Neuron (in vitro differentiated cells): Measurements from ENCODE around the gene NEK2.
"Not testable (repeated sequence)": the region's sequence is repeated elsewhere in the genome, so short reads cannot be mapped to it uniquely, and the experiment has no call there.

Source experiments
- H2AFZ ChIP-seq: one replicate; pipeline ENCODE4 v1.6.1; 2013; ENCODE audit warnings: low read depth, mild to moderate bottlenecking, inconsistent platforms, low read length, moderate library complexity
- H3K27me3 ChIP-seq: one replicate; pipeline ENCODE4 v1.6.1; 2013; ENCODE audit warnings: low read length; ENCODE audit not compliant: insufficient read depth
- H3K36me3 ChIP-seq: one replicate; pipeline ENCODE4 v1.6.1; 2013; ENCODE audit warnings: low read length; ENCODE audit not compliant: insufficient read depth
- H3K4me1 ChIP-seq: one replicate; pipeline ENCODE4 v1.6.1; 2013; ENCODE audit warnings: low read length; ENCODE audit not compliant: insufficient read depth
- H3K4me3 ChIP-seq: 2 replicates; pipeline ENCODE4 v1.5.1; 2013; ENCODE audit warnings: mild to moderate bottlenecking, low read length, moderate library complexity
- H3K9me3 ChIP-seq: one replicate; pipeline ENCODE4 v1.6.1; 2013; ENCODE audit warnings: low read length

NEK2 gene

DNA sequence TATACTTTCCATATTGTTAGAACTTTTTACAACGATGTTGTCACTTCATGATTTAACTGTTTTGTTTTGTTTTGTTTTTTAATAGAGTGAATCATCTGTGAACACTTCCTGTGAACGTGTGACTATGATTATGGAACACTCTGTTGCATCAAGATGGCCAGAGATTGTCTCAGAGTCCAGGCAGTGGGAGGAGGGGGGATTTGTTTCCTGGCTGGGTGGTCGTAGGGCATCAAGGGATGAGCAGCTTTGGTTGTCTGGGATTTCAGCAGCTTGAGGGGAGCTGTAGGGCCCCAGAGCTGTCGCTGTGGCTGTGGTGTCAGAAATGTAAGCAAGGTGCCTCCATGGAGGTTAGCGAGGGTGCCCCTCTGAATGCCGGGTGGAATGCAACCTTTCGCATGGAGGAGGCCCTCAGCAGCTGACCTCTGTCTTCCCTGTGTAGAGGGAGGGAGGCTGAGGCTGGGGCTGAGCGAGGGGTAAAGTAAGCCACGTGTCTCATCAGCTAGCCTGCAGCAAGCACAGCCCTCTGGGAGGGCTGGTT, 21.4 kb downstream of the NEK2 start:
- Histone ChIP-seq H3K4me3 (no peak overlapping the region), H3K9me3 (no peaks in the 10 kb centered on the region), H2AFZ (no peak overlapping the region), H3K4me1 (peaks cover 8% of the 10 kb centered on the region), H3K27me3 (peaks cover 5% of the 10 kb centered on the region), H3K36me3 (no peaks in the 10 kb centered on the region)

DNA sequence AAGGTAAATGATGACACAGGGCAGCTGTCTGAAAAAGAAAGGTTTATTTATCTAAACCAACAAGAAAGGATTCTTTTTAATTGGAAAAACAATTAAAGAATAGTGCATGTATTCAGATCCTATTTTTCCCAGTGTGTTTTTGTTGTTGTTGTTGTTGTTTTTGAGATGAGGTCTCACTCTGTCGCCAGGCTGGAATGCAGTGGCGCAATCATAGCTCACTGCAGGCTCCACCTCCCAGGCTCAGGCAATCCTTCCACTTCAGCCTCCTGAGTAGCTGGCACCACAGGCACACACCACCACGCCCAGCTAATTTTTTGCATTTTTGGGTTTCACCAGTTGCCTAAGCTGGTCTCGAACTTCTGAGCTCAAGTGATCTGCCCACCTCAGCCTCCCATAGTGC, 22.1 kb downstream of the NEK2 start:
- Histone ChIP-seq H2AFZ (no peak overlapping the region), H3K27me3 (peaks cover 5% of the 10 kb centered on the region), H3K9me3 (no peaks in the 10 kb centered on the region), H3K4me1 (peaks cover 8% of the 10 kb centered on the region), H3K4me3 (no peak overlapping the region), H3K36me3 (no peaks in the 10 kb centered on the region)

DNA sequence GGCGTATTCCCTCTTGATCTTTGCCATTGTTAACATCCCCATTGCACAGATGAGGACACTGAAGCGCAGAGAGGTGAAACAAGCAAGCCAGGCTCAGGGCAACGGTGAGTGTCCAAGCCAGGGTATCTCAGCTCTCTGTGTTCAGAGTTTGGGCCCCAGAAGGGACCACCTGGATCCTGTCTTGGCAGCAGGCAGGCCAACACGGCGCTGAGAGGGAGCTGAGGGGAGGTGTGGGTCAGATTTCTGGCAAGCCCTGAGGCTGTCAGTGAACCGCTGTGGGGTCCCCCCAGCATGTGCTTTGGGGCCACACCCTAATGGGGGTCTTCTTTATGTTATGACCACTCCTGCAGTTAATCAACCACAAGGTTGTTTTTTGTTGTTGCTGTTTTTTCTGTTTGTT, 23.1 kb downstream of the NEK2 start:
- H3K4me1 ChIP-seq: peaks cover 8% of the 10 kb centered on the region
- H3K27me3 ChIP-seq: peaks cover 5% of the 10 kb centered on the region
- no peak overlapping the region for H2AFZ ChIP-seq
- no peaks in the 10 kb centered on the region for H3K36me3 ChIP-seq
- no peak overlapping the region for H3K4me3 ChIP-seq
- no peaks in the 10 kb centered on the region for H3K9me3 ChIP-seq

DNA sequence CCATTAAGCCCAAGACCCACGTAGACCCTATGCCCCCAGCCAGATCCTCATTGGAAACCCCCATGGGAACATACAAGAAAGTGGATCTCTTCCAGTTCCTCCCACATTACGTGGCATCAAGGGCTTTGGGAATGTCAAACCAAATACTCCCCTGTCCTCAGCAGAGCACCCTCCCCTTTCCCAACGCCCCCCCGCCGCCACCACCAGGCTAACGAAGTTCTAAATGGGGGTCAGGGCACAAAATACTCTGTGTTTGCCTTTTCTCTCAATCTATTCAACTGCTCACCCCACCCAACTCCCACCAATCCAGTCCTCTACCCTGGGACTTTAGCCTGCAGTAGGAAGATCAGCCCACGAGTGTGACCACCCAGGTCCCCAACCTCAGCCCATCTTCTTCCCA, 24.5 kb downstream of the NEK2 start:
- no peaks in the 10 kb centered on the region for H3K9me3 ChIP-seq
- peaks cover 5% of the 10 kb centered on the region for H3K27me3 ChIP-seq
- no peaks in the 10 kb centered on the region for H3K36me3 ChIP-seq
- H3K4me3 ChIP-seq: no peak overlapping the region
- no peak overlapping the region for H2AFZ ChIP-seq
- H3K4me1 ChIP-seq: peaks cover 8% of the 10 kb centered on the region

DNA sequence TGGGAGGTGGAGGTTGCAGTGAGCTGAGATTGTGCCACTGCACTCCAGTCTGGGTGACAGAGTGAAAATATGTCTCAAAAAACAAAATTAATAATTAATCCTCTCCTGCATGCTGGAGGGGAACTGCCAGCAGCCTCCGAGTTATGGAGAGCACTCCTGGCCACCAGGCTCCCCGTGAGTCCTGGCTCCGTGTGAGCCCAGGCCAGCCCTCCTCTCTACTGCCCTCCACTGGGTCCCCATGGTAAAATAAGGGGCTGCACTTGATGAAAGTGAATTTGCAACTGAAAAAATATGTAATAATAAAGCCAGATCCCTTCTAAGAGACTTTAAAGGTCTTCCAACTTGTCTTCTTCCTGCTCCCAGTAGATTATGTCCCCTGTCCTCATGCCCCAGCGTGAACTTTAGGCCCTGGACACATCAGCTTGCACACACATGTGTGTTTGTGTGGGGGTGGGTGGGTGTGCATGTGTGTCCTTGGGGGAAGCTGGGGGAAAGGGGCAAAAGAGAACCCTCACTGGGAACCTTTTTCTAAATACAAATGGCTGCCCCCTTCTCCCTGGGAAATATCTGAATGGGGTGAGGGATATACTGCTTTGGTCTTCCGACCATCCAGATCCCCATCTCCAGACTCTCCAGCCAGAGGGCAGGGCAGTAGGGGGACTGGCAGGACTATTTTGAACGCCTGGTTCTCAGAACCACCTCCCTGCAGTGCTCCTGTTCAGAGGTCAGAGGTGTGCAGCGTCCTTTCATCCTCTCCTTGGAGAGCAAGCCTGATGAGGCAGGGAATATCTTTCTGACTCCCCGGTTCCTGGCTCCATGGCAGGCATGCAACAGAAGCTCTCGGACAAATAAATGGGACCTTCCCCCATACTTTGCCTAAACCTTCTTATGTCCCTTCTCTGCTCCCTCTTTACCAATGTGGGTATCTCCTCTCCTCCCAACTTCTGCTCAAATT, 26.2 kb downstream of the NEK2 start:
- Histone ChIP-seq H3K9me3 (no peaks in the 10 kb centered on the region), H3K27me3 (peaks cover 5% of the 10 kb centered on the region), H3K4me1 (peaks cover 5% of the 10 kb centered on the region), H3K36me3 (no peaks in the 10 kb centered on the region), H3K4me3 (no peak overlapping the region), H2AFZ (no peak overlapping the region)

DNA sequence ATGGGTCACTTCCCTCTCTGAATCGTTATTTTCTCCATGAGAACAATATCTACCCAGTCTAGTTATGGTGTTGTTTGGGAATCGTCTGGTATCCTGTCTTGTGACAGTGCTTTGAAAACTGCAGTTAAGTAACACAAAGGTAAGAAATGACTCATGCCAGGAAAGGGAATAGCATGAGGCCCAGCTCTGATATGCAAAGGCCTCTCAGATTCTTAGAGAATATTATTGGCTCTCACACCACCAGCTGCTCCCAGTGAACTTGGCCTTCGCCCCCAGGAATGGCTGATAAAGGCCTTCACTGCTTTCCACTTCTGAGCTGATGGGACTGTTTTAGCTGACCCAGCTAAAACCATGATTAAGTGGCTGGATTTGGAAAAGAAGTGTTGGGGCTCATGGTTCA, 27.1 kb downstream of the NEK2 start:
- Histone ChIP-seq H3K4me3 (no peak overlapping the region), H3K4me1 (peaks cover 9% of the 10 kb centered on the region), H2AFZ (no peak overlapping the region), H3K27me3 (peaks cover 5% of the 10 kb centered on the region), H3K36me3 (no peaks in the 10 kb centered on the region), H3K9me3 (no peaks in the 10 kb centered on the region)

DNA sequence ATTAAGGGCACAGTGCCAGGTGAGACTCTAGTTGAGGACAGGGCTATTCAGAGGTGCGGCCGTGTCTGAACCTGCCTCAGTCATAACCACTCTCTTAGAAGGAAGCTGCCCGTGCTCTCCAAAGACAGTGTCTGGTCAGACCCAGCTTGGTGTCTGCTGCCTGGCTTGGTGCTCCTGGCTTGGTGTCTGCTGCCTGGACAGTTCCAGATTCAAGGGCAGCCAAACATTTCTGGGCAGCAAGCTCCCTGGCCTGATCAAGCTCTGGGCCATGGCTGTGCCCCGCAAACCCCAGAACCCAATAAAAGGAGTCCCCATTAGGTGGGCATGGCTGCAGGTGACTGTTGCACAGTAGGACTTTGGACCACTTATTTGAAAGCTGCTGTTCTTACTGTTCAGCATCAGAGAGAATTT, 27.7 kb downstream of the NEK2 start:
- Histone ChIP-seq H2AFZ (no peak overlapping the region), H3K9me3 (no peaks in the 10 kb centered on the region), H3K4me3 (no peak overlapping the region), H3K4me1 (peaks cover 15% of the 10 kb centered on the region), H3K36me3 (no peaks in the 10 kb centered on the region), H3K27me3 (peaks cover 5% of the 10 kb centered on the region)

DNA sequence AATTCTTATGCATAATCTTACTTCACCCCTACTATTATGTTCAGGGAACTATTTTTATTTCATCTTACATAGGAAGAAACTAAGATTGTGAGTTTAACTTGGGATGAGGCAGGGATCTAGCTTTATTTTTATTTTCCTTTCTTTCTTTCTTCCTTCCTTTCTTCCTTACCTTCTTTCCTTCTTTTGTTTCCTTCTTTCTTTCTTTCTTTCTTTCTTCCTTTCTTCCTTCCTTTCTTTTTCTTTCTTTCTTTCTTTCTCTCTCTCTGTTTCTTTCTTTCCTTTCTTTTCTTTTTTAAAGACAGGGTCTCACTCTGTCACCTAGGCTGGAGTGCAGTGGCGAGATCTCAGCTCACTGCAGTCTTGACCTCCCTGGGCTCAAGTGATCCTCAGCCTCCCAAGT, 28.9 kb downstream of the NEK2 start:
- Histone ChIP-seq H3K27me3 (no peaks in the 10 kb centered on the region), H3K36me3 (no peaks in the 10 kb centered on the region), H2AFZ (no peak overlapping the region), H3K4me1 (peaks cover 15% of the 10 kb centered on the region), H3K9me3 (no peaks in the 10 kb centered on the region), H3K4me3 (no peak overlapping the region)

DNA sequence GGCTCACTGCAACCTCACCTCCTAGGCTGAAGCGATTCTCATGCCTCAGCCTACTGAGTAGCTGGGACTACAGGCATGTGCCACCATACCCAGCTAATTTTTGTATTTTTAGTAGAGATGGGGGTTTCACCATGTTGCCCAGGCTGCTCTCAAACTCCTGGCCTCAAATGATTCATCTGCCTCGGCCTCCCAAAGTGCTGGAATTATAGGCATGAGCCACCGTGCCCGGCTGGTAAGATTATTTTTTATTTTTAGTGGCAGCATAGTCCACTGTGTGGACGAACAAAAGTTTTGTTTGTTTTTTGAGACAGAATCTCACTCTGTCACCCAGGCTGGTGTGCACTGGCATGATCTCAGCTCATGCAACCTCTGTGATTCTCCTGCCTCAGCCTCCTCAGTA, 29.8 kb downstream of the NEK2 start:
- H3K4me3 ChIP-seq, H3K36me3 ChIP-seq, H3K9me3 ChIP-seq, H3K27me3 ChIP-seq, H2AFZ ChIP-seq: not testable (repeated sequence)
- peaks cover 15% of the 10 kb centered on the region for H3K4me1 ChIP-seq

DNA sequence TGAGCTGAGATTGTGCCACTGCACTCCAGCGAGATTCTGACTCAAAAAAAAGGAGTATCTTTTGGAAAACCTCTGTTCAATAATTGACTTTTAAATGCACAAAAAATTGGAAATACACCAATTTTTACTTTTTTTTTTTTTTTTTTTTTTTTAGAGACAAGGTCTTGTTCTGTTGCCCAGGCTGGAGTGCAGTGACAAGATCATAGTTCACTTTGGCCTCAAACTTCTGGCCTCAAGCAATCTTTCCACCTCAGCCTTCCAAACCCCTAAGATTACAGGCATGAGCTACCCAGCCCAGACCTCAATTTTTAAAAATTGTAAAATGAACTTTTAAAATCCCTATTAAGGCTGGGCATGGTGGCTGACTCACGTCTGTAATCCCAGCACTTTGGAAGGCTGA, 30.8 kb downstream of the NEK2 start:
- H3K9me3 ChIP-seq: no peaks in the 10 kb centered on the region
- no peak overlapping the region for H3K4me3 ChIP-seq
- H3K36me3 ChIP-seq: no peaks in the 10 kb centered on the region
- H2AFZ ChIP-seq: no peak overlapping the region
- H3K27me3 ChIP-seq: peaks cover under 1% of the 10 kb centered on the region
- peaks cover 15% of the 10 kb centered on the region for H3K4me1 ChIP-seq

DNA sequence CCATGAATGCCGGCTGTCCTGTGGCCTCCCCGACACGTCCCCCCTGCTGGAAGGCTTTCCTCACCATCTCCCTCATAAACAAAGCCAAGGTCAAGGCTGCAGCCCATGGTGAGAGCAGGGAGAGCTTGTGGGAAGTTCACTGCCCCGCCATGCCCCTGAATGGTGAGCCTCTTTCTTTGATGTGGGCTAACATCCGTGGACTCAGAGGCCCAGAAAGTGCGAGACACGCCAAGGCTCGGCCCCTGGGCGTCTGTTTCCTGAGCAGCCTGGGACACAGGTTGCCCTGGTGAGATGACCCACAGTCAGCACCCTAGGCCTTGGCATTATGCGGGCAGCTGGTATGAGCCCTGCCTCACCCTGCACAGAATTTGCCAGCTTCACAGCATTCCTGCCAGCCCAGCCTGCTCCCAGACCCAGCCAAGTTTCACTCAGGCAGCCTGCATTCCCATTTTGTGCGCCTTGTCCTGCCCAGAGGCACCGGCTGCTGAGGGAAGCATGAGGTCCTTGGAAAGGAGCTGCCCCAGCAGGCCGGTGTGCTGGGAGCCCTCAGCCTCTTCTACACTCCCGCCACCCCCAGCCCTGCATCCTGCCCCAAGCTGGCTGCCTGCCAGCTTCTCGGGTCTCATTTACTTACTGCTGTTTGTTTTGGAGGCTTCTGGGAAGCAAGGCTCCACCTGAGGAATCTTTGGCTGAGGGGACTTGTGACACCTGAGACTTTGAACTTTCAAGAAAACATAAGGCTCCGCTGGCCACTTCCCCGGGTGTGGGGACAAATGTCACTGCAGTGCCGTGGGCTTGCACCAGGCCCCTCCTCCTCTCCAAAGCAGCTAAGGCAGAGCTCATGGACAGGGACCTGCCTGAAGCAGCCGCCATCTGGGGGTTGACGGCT, 31.9 kb downstream of the NEK2 start:
- H3K4me1 ChIP-seq: peaks cover 15% of the 10 kb centered on the region

DNA sequence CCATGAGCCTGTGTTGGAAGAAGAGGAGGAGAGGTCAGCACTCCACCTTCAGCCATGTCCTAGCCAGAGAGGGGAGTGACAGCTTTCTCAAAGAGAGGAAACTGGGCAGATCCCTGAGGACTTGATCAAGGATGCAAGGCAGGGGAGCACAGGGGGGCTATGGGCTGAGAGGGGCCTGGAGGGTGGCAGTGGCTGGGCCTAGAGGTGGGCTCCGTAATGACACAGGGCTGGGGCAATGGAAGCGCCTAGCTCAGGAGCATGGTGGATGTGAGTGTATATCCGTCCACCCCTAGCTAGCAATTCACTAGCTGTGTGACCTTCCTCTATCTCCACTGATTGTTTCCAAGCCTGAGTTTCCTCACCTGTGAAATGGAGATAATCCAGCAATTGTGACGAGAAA, 32.6 kb downstream of the NEK2 start:
- H3K9me3 ChIP-seq: no peaks in the 10 kb centered on the region
- peaks cover 5% of the 10 kb centered on the region for H3K27me3 ChIP-seq
- no peaks in the 10 kb centered on the region for H3K36me3 ChIP-seq
- peaks cover 15% of the 10 kb centered on the region for H3K4me1 ChIP-seq
- H2AFZ ChIP-seq: no peak overlapping the region
- H3K4me3 ChIP-seq: no peak overlapping the region

More for the DNA sequence above, 31.9 kb downstream of the NEK2 start:
- Histone ChIP-seq H3K36me3 (no peaks in the 10 kb centered on the region), H3K27me3 (peaks cover 5% of the 10 kb centered on the region), H3K4me3 (no peak overlapping the region), H3K9me3 (no peaks in the 10 kb centered on the region), H2AFZ (no peak overlapping the region)

DNA sequence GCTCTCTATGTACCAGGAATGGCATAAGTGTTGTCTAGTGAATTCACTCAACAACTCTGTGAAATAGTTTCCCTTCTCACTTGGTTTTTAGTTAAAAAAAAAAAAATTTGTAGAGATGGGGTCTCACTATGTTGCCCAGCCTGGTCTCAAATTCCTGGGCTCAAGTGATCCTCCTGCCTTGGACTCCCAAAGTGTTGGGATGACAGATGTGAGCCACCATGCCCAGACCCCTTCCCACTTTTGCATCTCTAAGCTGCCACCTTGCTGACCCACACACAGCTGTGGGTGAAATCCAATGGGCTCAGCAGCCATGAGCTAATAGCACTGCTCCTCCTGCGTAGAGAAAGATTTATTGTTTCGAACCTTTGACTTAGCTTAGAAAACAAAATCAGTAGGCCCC, 33.5 kb downstream of the NEK2 start:
- peaks cover 15% of the 10 kb centered on the region for H3K4me1 ChIP-seq
- no peak overlapping the region for H3K4me3 ChIP-seq
- peaks cover 6% of the 10 kb centered on the region for H3K27me3 ChIP-seq
- H3K36me3 ChIP-seq: no peaks in the 10 kb centered on the region
- H2AFZ ChIP-seq: no peak overlapping the region
- H3K9me3 ChIP-seq: no peaks in the 10 kb centered on the region
